Activated naive CD8-positive, alpha-beta T cell treated with anti-CD3 and anti-CD28 coated beads for 36 hours (primary cell): ENCODE measurements around the gene STPG3. TPM values are rescaled to one million over a fixed set of nuclear protein-coding genes. Genes with fewer than 3 reads are reported as not detected.

Source experiments
- DNase-seq: peaks from one replicate; pipeline ENCODE4 v3.0.0; 2021
- H3K27ac Mint-ChIP-seq: one replicate; pipeline ENCODE4 v1.8.0; 2022; ENCODE audit warnings: mild to moderate bottlenecking, moderate library complexity, mixed read lengths
- H3K27me3 Mint-ChIP-seq: one replicate; pipeline ENCODE4 v1.8.0; 2022; ENCODE audit warnings: mild to moderate bottlenecking, mixed read lengths
- H3K36me3 Mint-ChIP-seq: one replicate; pipeline ENCODE4 v1.8.0; 2021; ENCODE audit warnings: mild to moderate bottlenecking, mixed read lengths
- H3K4me1 Mint-ChIP-seq: one replicate; pipeline ENCODE4 v1.8.0; 2021; ENCODE audit warnings: mixed read lengths
- H3K4me3 Mint-ChIP-seq: one replicate; pipeline ENCODE4 v1.8.0; 2022; ENCODE audit warnings: mild to moderate bottlenecking, moderate library complexity, mixed read lengths
- H3K9me3 Mint-ChIP-seq: one replicate; pipeline ENCODE4 v1.8.0; 2022; ENCODE audit warnings: mixed read lengths
- total RNA-seq, 2 experiments: library from RNA; stranded (reverse); gene quantifications; one replicate each; pipeline ENCODE4 v1.2.3, GENCODE V29; 2021

Gene STPG3
- total RNA-seq, 2 experiments from 2014 or later = not detected

DNA sequence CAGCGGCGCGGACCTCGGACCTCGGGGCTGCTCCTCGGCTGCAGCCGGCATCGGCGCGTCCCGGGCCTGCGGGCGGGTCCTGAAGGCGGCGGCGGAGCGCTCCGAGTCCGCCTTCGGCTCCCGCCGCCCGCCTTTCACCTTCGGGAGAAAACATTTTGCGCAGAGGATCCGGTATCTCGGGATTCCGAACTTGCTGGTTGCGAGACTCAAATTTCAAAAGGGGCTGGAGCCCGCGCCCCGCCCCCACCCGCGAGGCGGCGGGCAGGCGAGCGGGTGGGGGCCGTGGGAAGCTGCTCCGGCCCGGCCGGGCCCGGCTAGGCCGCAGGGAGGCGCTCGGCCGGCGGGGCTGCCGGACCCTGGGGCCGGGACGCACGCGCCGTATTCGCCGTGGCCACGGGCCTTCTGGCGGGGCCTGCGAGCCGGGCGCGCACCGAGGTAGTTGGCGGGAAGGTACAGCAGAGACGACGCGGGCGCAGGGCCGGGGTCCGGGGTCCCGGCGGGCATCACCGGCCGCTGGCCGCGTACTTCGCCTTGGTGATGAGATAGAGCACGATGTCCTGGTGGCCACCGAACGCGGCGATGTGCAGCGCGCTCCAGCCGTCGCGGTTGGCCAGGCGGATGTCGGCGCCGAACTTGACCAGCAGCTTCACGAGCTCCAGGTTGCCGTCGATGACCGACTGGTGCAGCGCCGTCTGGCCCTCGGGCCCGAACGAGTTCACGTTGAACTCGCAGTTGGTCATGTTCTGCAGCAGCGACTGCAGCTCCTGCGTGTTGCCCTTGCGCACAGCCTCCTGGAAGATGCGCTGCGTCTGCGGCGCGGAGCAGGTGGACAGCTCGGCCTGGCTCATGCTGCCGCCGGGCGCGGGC, 50.2 kb downstream of the STPG3 start:
- DNase-seq = peak; percentile 40
- Mint-ChIP-seq H3K4me3 (peak overlapping the region; percentile 81), H3K27ac (no peak overlapping the region), H3K27me3 (peaks cover 38% of the 10 kb centered on the region), H3K4me1 (peaks cover 17% of the 10 kb centered on the region), H3K36me3 (no peaks in the 10 kb centered on the region), H3K9me3 (no peaks in the 10 kb centered on the region)

DNA sequence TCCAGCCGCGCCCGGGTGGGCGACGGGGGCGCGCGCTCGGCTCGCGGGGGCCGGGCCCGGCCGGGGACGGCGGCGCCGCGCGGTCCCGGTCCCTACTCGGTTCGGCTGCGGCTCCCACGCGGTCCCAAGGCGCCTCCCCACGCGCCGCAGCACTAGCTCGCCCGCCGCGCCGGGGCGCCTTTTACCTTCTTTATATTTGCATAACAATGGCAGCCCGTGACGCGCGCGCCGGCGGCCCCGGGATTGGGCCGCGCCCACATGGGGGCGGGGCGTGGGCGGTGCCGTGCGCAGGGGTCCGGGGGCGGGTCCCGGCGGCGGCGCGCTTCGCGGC, 51.0 kb downstream of the STPG3 start, which contains the start of gene NRARP:
TSS of gene NRARP (minus strand) at position 154 of the 331 bp plus-strand sequence. CDS start 343 bp downstream, outside the sequence.
- H3K27ac Mint-ChIP-seq = no peak within 1 kb of the TSS
- no peaks in the 10 kb centered on the region for H3K9me3 Mint-ChIP-seq
- H3K4me3 Mint-ChIP-seq = peak within 1 kb of the TSS; percentile 81
- peaks cover 13% of the 10 kb centered on the region for H3K4me1 Mint-ChIP-seq
- DNase-seq = peak; percentile 94
- peaks cover 30% of the 10 kb centered on the region for H3K27me3 Mint-ChIP-seq
- H3K36me3 Mint-ChIP-seq = no peaks in the 10 kb centered on the region

DNA sequence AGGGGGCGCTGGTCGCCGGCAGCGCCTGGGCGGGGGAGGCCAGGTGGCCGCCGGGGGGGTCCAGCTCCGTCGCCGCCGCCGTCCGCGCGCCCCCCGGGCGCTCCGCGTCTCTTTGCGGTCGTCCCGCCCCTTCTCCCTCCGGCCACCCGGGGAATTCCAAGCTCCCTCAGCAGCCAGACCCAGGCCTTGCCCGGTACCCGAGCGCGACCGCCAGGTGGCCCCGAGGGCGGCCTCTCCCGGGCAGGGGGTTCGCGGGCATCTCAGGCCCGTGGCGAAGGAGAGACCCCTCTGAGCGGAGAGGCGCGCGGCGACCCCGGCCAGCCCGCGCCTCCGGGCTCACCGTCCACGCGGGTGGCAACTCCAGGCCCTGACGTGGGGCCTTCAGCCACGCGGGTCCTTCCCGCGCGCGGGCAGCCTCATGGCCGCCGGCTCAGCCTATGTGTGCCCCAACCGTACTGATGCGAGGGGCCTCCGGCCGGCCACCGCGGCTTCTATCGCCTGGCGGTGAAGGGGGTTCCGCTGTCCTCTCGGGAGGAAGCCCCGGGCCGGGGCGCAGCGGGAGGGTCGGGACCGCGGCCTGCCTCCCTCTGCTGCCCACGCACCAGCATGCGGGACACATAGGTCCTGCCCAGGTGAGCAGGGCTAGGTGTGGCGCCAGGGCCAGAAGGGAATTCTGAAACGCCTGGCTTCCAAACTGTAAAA, 51.5 kb downstream of the STPG3 start:
- Mint-ChIP-seq H3K27me3 (peaks cover 26% of the 10 kb centered on the region), H3K4me3 (no peak overlapping the region), H3K36me3 (no peaks in the 10 kb centered on the region), H3K9me3 (no peaks in the 10 kb centered on the region), H3K27ac (no peak overlapping the region), H3K4me1 (peaks cover 16% of the 10 kb centered on the region)
- no peak for DNase-seq

Other genes starting within 250 kb of the STPG3 start
- gene ABCA2, start 223.0 kb upstream of the STPG3 start, total RNA-seq = 1 to 10 TPM; 4.2 to 4.9 TPM
- gene FUT7, start 219.2 kb upstream of the STPG3 start, total RNA-seq = not detected
- 10 to 100 TPM; 13.2 to 13.5 TPM for gene NPDC1, start 205.1 kb upstream of the STPG3 start, total RNA-seq
- gene ENTPD2, start 197.2 kb upstream of the STPG3 start, total RNA-seq = not detected
- gene SAPCD2, start 180.7 kb upstream of the STPG3 start, total RNA-seq = 10 to 100 TPM; 15.2 to 15.4 TPM
- 10 to 100 TPM; 22.9 to 23.5 TPM for gene UAP1L1, start 173.8 kb upstream of the STPG3 start, total RNA-seq
- gene MAN1B1, start 164.3 kb upstream of the STPG3 start, total RNA-seq = 10 to 100 TPM; 24.7 to 25.1 TPM
- 100 to 1,000 TPM; 267 to 289 TPM for gene DPP7, start 136.6 kb upstream of the STPG3 start, total RNA-seq
- not detected for gene GRIN1, start 112.1 kb upstream of the STPG3 start, total RNA-seq
- not detected for gene LRRC26, start 81.2 kb upstream of the STPG3 start, total RNA-seq
- gene TMEM210, start 79.2 kb upstream of the STPG3 start, total RNA-seq = not detected
- 10 to 100 TPM; 42.6 to 48.3 TPM for gene ANAPC2, start 62.7 kb upstream of the STPG3 start, total RNA-seq
- 10 to 100 TPM; 78.1 to 80.1 TPM for gene SSNA1, start 62.6 kb upstream of the STPG3 start, total RNA-seq
- gene TPRN, start 50.5 kb upstream of the STPG3 start, total RNA-seq = 1 to 10 TPM; 7.3 to 7.6 TPM
- gene TMEM203, start 45.6 kb upstream of the STPG3 start, total RNA-seq = 10 to 100 TPM; 37.9 TPM
- gene NDOR1, start 45.6 kb upstream of the STPG3 start, total RNA-seq = 10 to 100 TPM; 37.6 to 38.8 TPM
- gene RNF208, start 29.0 kb upstream of the STPG3 start, total RNA-seq = 1 to 10 TPM; 6.0 to 7.1 TPM
- gene CYSRT1, start 26.1 kb upstream of the STPG3 start, total RNA-seq = under 1 TPM; 0.32 to 0.49 TPM
- not detected for gene RNF224, start 23.8 kb upstream of the STPG3 start, total RNA-seq
- gene SLC34A3, start 20.4 kb upstream of the STPG3 start, total RNA-seq = not detected
- 100 to 1,000 TPM; 271 to 274 TPM for gene TUBB4B, start 10.0 kb upstream of the STPG3 start, total RNA-seq
- 10 to 100 TPM; 54.4 to 56.4 TPM for gene NELFB, start 4.0 kb downstream of the STPG3 start, total RNA-seq
- gene TOR4A, start 26.4 kb downstream of the STPG3 start, total RNA-seq = 1 to 10 TPM; 3.6 to 3.9 TPM
- 1 to 10 TPM; 5.0 to 5.3 TPM for gene NRARP, start 51.0 kb downstream of the STPG3 start, total RNA-seq
- gene EXD3, start 171.9 kb downstream of the STPG3 start, total RNA-seq = 1 to 10 TPM; 3.6 to 4.2 TPM
- gene NOXA1, start 172.1 kb downstream of the STPG3 start, total RNA-seq = under 1 TPM; 0.66 to 0.76 TPM
- not detected for gene ENTPD8, start 190.1 kb downstream of the STPG3 start, total RNA-seq
- 10 to 100 TPM; 74.1 to 74.6 TPM for gene NSMF, start 208.0 kb downstream of the STPG3 start, total RNA-seq